GM12891 (cell line): ENCODE data around the gene KIF6.

Experiments
- DNase-seq: peaks from one replicate; pipeline ENCODE4 v3.0.0; 2011; ENCODE audit warnings: low spot score; ENCODE audit not compliant: insufficient read length
- FAIRE-seq: peaks from 2 replicates; lab custom pipeline; 2011; peaks lifted over from hg19 to GRCh38; lab: Jason Lieb, UNC
- PAX5 ChIP-seq: IDR thresholded peaks from 2 replicates; pipeline ENCODE4 v1.6.1; 2011; ENCODE audit warnings: low read length, moderate library complexity, mild to moderate bottlenecking; ENCODE audit not compliant: insufficient read depth, severe bottlenecking
- POLR2A ChIP-seq: IDR thresholded peaks from 2 replicates; pipeline ENCODE4 v1.6.1; 2011; ENCODE audit warnings: low read depth, low read length, control low read depth
- POLR2AphosphoS5 ChIP-seq: IDR thresholded peaks from 2 replicates; pipeline ENCODE4 v1.6.1; 2011; ENCODE audit warnings: low read depth, low read length, control low read depth
- POU2F2 ChIP-seq: IDR thresholded peaks from 2 replicates; pipeline ENCODE4 v1.6.1; 2011; ENCODE audit warnings: low read depth, mild to moderate bottlenecking, control low read depth, low read length, moderate library complexity
- SPI1 ChIP-seq: IDR thresholded peaks from 2 replicates; pipeline ENCODE4 v1.6.1; 2011; ENCODE audit warnings: low read depth, low read length, control low read depth
- TAF1 ChIP-seq: IDR thresholded peaks from 2 replicates; pipeline ENCODE4 v1.6.1; 2011; ENCODE audit warnings: low read depth, low read length, control low read depth

Gene KIF6

DNA sequence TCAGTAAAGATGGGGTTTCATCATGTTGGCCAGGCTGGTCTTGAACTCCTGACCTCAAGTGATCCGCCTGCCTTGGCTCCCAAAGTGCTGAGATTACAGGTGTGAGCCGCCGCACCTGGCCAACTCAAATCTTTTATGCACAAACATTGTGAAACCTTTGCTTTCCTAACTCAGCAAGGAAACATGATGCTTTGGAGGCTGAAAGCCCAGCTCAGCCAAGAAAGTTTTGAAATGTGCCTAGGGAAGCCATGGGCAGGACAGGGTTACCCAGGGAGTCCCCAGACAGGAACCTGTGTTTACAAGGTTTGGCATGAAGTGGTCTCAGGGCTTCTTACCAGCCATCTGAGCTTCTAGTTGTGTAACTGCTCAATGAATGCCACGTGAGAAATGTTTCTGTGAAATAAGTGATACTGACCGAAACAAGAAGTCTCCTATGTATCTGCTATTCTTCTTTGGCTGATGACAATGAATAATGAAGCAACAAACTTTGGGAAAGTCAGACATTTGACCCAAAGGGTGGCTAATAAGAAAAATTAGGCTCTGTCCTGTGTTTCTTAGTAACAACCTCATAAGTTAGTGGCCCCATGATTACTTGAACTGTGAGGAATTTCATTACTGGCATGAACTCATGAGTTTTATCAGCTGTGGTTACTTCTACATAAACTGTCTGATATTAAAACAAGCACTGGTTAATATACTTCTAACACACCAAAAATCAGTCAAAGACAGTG lies 163.5 kb downstream of the KIF6 start:
- FAIRE-seq (no peak), DNase-seq (no peak)
- no peak for TF ChIP-seq PAX5
- TF ChIP-seq POLR2A = no peak
- TF ChIP-seq TAF1 = no peak

DNA sequence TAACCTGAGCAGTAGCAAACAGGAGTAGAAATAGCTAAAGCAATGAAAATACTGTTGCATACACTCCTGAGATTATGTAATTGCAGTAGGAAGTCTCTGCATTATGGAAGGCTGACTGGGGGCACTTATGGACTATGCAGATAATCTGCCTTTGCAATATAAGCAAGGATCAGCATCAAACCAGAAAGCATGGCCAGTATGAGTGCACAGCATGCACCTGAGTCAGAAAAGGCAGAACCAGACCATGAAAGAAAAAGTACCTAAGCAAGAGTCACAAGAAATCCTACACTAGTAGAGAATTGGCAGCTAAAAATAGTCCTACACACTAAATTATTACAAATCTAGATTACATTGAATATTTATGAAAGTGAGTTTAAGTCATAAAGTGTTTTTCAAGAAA lies 164.3 kb downstream of the KIF6 start:
- DNase-seq (no peak), FAIRE-seq (no peak)
- TF ChIP-seq TAF1 (no peak), PAX5 (no peak), SPI1 (no peak), POLR2AphosphoS5 (no peak), POLR2A (no peak), POU2F2 (no peak)

GRCh38 chr6:39558591-39559190 lies 166.5 kb downstream of the KIF6 start:
- FAIRE-seq = no peak
- no peak for TF ChIP-seq POLR2A
- no peak for TF ChIP-seq PAX5
- no peak for TF ChIP-seq TAF1
- DNase-seq = no peak

DNA sequence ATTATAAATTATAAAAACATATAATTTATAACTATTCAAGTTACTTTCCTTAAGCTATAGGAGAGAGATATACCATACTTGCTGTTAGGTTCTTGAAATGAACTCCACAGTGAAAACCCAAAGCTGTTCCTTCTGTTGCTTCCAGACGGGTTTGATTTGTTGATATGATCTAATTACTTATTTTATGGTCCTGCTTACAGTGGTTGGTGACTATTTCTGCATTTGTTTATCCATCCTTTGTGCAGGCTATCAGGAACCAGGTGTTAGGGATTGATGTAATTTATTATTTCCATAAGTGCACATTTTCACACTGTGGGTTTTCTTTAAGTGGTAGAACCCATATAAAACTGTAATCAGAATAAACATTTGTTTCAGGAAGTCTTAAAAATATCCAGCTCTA lies 167.1 kb downstream of the KIF6 start:
- DNase-seq (no peak), FAIRE-seq (no peak)
- TF ChIP-seq POLR2A (no peak), POLR2AphosphoS5 (no peak), TAF1 (no peak), SPI1 (no peak), PAX5 (no peak), POU2F2 (no peak)

DNA sequence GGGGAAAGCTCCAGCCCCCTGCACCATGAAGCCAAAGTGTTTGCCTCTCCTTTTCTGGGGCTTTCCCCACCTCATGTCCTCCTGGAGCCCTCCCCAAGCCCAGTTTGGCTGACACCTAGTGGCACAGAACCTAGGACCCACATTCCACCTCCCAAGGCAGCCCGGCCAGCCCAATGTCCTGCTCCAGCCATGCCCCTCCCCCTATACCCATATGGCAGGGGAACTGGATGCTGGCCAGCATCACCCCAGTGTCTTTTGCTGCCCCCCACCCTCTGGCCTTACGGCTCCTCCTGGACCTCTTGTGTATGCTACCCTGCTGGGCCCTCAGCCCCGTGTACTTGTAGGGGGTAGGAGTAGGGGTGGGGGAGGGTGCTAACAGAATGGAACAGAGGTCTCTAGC lies 170.1 kb downstream of the KIF6 start:
- no peak for DNase-seq
- FAIRE-seq = no peak
- TF ChIP-seq SPI1 (no peak), PAX5 (no peak), TAF1 (no peak), POLR2A (no peak), POU2F2 (no peak), POLR2AphosphoS5 (no peak)

DNA sequence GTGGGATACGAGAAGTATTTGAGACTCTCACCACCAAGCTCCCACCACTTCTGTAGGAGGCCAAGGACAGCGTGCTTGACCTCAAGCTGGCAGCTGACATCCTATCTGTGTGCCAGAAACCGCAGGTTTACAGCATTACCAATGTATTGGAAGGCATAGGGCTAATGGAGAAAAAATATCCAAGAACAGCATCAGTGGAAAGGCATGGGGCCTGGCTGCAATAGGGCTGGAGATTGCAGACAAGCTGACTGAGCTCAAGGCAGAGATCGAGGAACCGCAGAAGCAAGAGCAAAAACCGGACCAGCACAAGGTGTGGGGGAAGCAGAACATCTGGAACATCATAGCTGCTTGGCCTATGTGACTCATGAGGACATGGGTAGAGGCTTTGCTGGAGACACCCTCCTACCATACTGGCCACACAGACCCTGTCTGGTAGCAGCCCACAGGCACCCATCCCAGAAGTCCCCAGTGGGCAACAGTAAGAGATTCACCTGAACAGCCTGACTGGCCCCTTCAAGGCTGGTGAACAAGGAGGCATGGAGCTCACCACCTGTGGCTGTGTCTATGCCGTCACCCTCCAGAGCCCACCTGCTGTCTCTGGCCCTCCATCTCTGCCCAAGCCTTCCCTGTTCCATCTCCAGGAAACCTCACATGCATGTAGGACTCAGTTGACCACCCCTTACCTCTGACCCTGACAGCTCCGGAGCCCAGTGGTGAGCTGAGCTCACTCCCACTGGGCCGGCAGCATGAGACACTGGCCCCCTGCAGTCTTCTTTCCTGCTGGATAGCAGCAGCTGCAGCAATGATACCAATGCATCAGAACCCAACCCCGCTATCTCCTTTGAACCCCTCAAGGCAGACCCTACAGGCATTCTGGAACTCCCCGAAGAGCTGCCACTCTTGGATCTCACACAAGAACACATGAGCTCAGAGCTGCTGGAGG lies 171.1 kb downstream of the KIF6 start:
- TF ChIP-seq PAX5 = no peak
- TF ChIP-seq POU2F2 = no peak
- TF ChIP-seq SPI1 = no peak
- TF ChIP-seq TAF1 = no peak
- TF ChIP-seq POLR2AphosphoS5 = no peak
- TF ChIP-seq POLR2A = no peak
- FAIRE-seq = no peak

GRCh38 chr6:39553029-39553428 lies 172.2 kb downstream of the KIF6 start:
- FAIRE-seq (no peak), DNase-seq (no peak)
- no peak for TF ChIP-seq PAX5

More for the DNA sequence above, 171.1 kb downstream of the KIF6 start:
- DNase-seq = no peak

DNA sequence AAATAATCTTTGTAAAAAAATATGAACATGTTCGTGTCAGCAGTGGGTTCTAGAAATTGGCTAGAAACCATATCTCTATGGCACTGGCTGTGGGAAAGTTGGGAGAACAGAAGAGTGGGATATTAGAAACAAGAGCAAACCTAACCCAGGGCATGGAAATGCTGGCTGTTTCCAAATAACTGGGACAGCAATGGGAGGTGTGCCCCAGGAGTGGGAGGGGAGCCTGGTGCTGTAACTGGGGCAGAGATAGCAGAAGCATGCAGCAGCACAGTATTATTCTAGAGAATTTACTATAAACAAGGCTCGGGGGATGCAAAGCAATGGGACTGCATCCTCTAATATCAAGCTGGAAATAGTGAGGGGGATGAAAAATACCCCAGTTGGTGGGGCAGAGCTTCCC lies 175.0 kb downstream of the KIF6 start:
- DNase-seq = no peak
- FAIRE-seq = no peak
- TF ChIP-seq SPI1 (no peak), POU2F2 (no peak), POLR2A (no peak), TAF1 (no peak), POLR2AphosphoS5 (no peak), PAX5 (no peak)

GRCh38 chr6:39546731-39547130 lies 178.5 kb downstream of the KIF6 start:
- TF ChIP-seq POLR2AphosphoS5 (no peak), SPI1 (no peak), POLR2A (no peak), POU2F2 (no peak), PAX5 (no peak), TAF1 (no peak)
- DNase-seq = no peak
- no peak for FAIRE-seq
